A549 (cell line): Measurements from ENCODE around the gene ZBTB44.

Source experiments
- CTCF ChIP-seq: fragments of >200 bp; sonication (Bioruptor Twin); formaldehyde crosslinking; IDR thresholded peaks from 3 replicates; pipeline ENCODE4 v1.5.1; 2016
- EP300 ChIP-seq, 2 experiments: fragments of >200 bp; sonication (Bioruptor Twin); formaldehyde crosslinking; IDR thresholded peaks; 2 replicates in 1 of 2; 3 replicates in 1 of 2; pipeline ENCODE4 v1.6.1; 2016 to 2017
- ESRRA ChIP-seq: fragments of 150-350 bp; IDR thresholded peaks from 2 replicates; pipeline ENCODE4 v1.6.1; 2014; ENCODE audit warnings: mild to moderate bottlenecking, low read length, borderline replicate concordance
- MAFK ChIP-seq: fragments of 450-650 bp; IDR thresholded peaks from 2 replicates; pipeline ENCODE4 v1.6.1; 2014; ENCODE audit not compliant: partially characterized antibody

- no peak for TF ChIP-seq CTCF
- TF ChIP-seq MAFK = no peak
- no peak for TF ChIP-seq EP300 (IDR thresholded peaks at IDR 0.05)
- TF ChIP-seq ESRRA = no peak
Observed at GRCh38 chr11:130188047-130188446, 126.7 kb downstream of the ZBTB44 start.
